ENCODE data around the gene DCLK2. TPM values are rescaled to one million over a fixed set of nuclear protein-coding genes. Genes with fewer than 3 reads are reported as not detected.

DCLK2 gene
- total RNA-seq, 1 donor from 2014 or later, result 4.9 TPM

DNA sequence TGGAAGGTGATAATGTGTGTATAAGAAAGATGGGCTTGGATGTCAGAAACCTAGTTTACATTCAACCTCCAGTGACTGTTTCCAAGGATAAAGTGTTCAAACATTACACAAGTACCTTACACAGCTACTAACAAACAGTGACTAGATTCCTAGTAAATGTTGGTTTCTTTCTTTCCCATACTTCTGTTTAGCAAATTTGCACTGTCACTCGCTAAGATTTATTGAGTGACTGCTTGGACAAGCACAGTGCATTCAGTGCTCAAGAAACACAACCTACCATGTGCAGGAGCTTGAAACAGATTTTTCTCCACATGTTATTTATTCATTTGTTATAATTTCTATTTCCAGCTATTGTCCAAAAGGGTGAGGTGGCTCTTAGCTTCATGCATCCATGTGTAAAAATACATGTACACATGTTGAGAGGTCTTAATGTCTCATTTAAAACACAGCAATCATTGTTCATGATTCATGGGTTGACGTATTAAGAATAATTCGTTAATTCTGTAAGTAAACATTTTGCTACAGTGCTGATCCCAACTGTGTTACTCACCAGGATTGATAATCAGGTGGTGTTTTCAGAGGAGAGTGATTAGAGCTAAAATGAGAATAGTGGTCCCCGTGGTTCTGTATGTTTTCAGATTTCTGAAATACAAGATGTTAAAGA lies 153.0 kb downstream of the DCLK2 start:
- no peaks in the 10 kb centered on the region for H3K36me3 ChIP-seq
- TF ChIP-seq, protein P1, sequence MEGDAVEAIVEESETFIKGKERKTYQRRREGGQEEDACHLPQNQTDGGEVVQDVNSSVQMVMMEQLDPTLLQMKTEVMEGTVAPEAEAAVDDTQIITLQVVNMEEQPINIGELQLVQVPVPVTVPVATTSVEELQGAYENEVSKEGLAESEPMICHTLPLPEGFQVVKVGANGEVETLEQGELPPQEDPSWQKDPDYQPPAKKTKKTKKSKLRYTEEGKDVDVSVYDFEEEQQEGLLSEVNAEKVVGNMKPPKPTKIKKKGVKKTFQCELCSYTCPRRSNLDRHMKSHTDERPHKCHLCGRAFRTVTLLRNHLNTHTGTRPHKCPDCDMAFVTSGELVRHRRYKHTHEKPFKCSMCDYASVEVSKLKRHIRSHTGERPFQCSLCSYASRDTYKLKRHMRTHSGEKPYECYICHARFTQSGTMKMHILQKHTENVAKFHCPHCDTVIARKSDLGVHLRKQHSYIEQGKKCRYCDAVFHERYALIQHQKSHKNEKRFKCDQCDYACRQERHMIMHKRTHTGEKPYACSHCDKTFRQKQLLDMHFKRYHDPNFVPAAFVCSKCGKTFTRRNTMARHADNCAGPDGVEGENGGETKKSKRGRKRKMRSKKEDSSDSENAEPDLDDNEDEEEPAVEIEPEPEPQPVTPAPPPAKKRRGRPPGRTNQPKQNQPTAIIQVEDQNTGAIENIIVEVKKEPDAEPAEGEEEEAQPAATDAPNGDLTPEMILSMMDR (IDR thresholded peaks at IDR 0.05), result no peak
- DNase-seq, result no peak
- no peak overlapping the region for H3K27ac ChIP-seq
- ATAC-seq, result no peak
- no peaks in the 10 kb centered on the region for H3K4me1 ChIP-seq
- H3K9me3 ChIP-seq, result no peaks in the 10 kb centered on the region
- no peak overlapping the region for H3K4me3 ChIP-seq
- no peaks in the 10 kb centered on the region for H3K27me3 ChIP-seq
- intact Hi-C loops (cut with DNase I), result no loop called here

DNA sequence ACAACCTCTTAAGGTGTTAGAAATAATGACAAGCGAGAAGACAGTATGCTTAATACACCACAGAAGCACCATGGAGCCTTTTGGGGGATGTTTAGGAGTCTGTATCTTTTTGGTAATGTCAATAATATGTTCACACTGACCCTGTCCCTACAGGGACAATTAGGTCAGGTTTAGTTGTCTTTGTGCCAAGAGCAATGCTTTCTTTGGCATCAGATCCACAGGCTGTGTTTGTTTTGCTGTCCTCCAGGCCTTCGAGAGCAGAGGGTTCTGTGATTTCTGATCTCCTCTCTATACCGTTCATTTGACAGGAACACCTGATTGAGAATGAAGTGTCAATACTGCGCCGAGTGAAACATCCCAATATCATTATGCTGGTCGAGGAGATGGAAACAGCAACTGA lies 153.8 kb downstream of the DCLK2 start:
- intact Hi-C loops (cut with DNase I), result no loop called here
- H3K27ac ChIP-seq, result no peak overlapping the region
- DNase-seq, result no peak
- H3K4me1 ChIP-seq, result no peaks in the 10 kb centered on the region
- ATAC-seq, result no peak
- no peaks in the 10 kb centered on the region for H3K9me3 ChIP-seq
- H3K4me3 ChIP-seq, result no peak overlapping the region
- no peaks in the 10 kb centered on the region for H3K36me3 ChIP-seq
- TF ChIP-seq, protein P1 (IDR thresholded peaks at IDR 0.05), result no peak
- no peaks in the 10 kb centered on the region for H3K27me3 ChIP-seq

DNA sequence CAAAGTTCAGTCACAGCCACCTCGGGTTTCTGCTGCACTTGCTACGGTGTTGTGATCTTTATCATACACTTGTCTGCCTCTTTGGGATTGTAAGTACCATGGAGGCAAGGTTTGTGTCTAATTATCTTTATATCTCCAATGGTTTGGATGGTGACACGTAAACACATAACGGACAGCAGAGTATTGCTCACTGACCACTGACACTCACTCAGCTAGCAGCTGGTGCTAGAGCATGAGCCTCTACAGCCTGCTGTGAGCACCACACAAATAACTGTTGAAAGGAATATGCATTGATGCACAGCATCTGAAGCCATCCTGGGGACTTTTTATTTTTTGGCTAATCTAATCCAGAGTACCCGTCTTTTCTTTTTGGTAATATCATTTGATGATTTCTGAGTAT lies 156.0 kb downstream of the DCLK2 start:
- DNase-seq (no peak), ATAC-seq (no peak)
- Histone ChIP-seq H3K36me3 (no peaks in the 10 kb centered on the region), H3K27me3 (no peaks in the 10 kb centered on the region), H3K9me3 (no peaks in the 10 kb centered on the region), H3K27ac (no peak overlapping the region), H3K4me3 (no peak overlapping the region), H3K4me1 (no peaks in the 10 kb centered on the region)
- intact Hi-C loops (cut with DNase I), result no loop called here
- TF ChIP-seq, protein P1 (IDR thresholded peaks at IDR 0.05), result no peak

DNA sequence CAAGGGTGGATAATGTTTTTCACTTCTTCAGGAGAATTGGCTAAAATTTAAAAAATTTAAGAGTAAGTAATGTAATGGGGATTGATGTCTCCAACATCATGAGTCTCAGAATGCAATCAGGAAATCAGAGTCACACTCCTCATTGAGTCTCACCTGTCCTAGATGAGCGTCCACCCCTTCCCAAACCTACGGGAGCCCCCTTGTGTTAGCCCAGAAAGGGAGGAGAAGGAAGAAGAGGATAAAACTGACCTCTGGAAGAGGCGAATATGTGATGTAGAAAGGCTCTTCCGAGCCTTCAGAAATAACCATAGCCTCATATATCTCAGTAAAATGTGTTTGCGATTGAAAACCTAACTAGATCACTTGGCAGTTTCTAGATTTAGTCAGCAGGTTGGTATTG lies 157.1 kb downstream of the DCLK2 start:
- H3K36me3 ChIP-seq, result no peaks in the 10 kb centered on the region
- no peaks in the 10 kb centered on the region for H3K4me1 ChIP-seq
- ATAC-seq (no peak), DNase-seq (no peak)
- TF ChIP-seq, protein P1 (IDR thresholded peaks at IDR 0.05), result no peak
- no peak overlapping the region for H3K4me3 ChIP-seq
- no peaks in the 10 kb centered on the region for H3K27me3 ChIP-seq
- no peak overlapping the region for H3K27ac ChIP-seq
- H3K9me3 ChIP-seq, result no peaks in the 10 kb centered on the region
- intact Hi-C loops (cut with DNase I), result no loop called here

DNA sequence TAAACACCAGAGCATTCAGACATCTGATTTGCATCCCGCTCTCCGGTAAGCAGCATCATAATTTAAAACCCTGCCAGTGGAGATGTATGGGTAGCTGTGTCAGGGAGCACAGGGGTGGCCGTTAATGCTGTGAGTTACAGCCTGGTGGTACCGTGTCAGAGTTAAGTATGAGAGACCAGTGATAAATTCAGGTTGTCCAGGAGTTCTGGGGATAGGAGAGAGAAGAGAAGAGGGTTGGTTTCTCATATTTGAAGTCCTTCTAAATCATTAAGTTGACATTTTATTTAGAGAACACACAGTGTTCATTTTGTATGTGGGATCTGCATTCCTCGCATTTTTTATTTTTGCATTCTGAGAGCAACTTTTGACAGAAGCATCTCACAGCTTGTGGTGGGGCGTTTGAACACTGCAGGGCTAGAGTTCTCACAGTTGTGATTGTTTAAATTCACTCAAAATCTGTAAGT lies 157.6 kb downstream of the DCLK2 start:
- Histone ChIP-seq H3K9me3 (no peaks in the 10 kb centered on the region), H3K4me3 (no peak overlapping the region), H3K36me3 (no peaks in the 10 kb centered on the region), H3K27ac (no peak overlapping the region), H3K4me1 (no peaks in the 10 kb centered on the region), H3K27me3 (no peaks in the 10 kb centered on the region)
- DNase-seq, result no peak
- intact Hi-C loops (cut with DNase I), result no loop called here
- ATAC-seq, result no peak
- TF ChIP-seq, protein P1 (IDR thresholded peaks at IDR 0.05), result no peak

DNA sequence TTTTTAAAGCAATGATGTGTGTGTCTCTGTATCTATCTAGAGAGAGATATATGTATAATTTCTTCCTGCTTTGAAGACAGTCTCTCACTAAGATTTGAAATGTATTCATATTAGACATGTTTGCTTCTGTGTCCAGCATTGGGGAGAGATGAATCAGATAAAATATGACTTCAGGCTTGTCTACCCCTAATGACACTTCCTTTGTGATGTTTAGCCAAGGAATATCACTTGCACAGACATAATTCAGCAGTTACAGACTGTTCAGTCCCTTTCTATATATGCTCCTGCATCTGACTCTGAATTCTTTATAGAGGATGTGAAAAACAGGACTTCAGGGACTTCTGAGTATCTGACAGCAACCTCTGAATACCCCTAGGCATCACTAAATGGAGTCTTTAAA lies 158.4 kb downstream of the DCLK2 start:
- DNase-seq (no peak), ATAC-seq (no peak)
- H3K4me1 ChIP-seq, result no peaks in the 10 kb centered on the region
- no peak overlapping the region for H3K4me3 ChIP-seq
- TF ChIP-seq, protein P1 (IDR thresholded peaks at IDR 0.05), result no peak
- no peaks in the 10 kb centered on the region for H3K9me3 ChIP-seq
- H3K27ac ChIP-seq, result no peak overlapping the region
- intact Hi-C loops (cut with DNase I), result no loop called here
- H3K27me3 ChIP-seq, result no peaks in the 10 kb centered on the region
- H3K36me3 ChIP-seq, result no peaks in the 10 kb centered on the region
